ENCODE measurements around the gene DNASE2. TPM values are rescaled to one million over a fixed set of nuclear protein-coding genes. Genes with fewer than 3 reads are reported as not detected.

DNASE2 gene, protein sequence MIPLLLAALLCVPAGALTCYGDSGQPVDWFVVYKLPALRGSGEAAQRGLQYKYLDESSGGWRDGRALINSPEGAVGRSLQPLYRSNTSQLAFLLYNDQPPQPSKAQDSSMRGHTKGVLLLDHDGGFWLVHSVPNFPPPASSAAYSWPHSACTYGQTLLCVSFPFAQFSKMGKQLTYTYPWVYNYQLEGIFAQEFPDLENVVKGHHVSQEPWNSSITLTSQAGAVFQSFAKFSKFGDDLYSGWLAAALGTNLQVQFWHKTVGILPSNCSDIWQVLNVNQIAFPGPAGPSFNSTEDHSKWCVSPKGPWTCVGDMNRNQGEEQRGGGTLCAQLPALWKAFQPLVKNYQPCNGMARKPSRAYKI
- total RNA-seq = 11.5 and 37.2 TPM in 2 replicates

GRCh38 chr19:12881172-12881808 is at the start of gene DNASE2:
DNASE2 (minus strand) TSS chr19:12881449; CDS start chr19:12881375, 74 bp downstream.

DNA sequence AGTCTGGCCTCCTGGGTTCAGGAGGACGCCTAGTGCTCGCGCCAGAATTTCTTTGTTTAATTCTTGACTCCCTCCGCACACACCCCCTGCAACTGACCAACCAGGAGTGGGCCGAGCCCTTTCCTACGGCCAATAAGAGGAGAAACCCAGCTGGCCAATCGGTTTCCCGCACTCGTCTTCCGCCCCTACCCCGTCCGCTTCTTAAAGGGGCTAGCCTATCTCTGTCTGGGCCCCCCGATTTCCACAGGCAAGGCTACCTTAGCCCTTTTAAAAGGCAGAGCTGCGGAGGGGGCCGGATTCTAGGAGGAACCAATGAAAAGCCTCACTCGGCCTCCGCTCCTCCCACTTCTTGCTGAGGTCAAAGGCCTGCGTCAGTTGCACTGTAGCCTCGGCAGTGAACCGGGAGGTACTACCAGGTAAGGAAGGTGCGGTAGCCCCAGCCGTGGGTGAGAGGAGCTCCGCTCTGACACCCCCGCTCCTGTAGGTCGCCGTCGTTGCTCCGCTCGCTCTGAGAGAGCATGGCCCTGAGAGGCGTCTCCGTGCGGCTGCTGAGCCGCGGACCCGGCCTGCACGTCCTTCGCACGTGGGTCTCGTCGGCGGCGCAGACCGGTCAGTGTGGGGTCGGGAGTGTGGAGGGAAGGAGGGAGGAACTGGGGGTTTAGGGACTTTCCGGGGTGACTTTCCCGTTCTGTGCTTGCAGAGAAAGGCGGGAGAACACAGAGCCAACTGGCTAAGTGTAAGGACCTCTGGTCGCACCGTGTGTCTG is 9.7 kb upstream of the DNASE2 start, which contains the start of gene GCDH:
TSS of gene GCDH (plus strand) at position 374 of the 766 bp plus-strand sequence. CDS start at position 519, 145 bp downstream.

GRCh38 chr19:12886969-12887747 is 5.9 kb upstream of the DNASE2 start, which contains the start of gene KLF1:
KLF1 (minus strand) TSS chr19:12887201; CDS start chr19:12887140, 61 bp downstream.

DNA sequence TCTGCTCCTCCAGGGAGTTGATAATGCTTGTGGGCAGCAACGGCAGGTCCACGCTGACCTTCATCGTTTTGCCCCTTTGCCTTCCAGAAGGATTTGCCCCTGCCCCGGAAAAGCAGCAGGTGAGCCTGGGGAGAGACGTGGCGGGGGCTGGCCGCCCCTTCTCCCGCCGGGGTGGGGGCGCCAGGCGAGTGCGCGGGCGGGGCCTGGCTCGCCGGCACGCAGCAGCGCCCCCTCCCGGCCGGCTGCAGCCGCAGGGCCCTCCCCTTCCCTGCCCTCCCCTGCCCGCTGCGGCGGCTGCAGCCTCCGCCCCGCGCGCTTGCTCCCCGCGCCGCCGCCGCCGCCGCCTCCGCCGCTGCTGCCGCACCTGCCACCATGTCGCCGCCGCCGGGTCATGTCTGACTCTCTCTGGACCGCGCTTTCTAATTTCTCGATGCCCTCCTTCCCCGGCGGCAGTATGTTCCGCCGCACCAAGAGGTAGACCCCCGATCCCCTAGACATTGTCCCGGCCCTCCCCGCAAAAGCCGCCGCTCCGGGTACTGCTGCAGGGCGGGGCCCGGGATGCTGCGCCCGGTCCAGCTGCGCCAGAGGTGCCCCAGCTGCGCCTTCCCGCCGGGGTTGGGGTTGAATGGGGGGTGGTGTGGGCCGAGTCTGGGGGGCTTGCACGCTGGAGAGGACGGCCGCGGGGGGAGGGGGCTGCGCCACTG is 42.9 kb downstream of the DNASE2 start, which contains the start of gene MAST1:
TSS of gene MAST1 (plus strand) at position 334 of the 704 bp plus-strand sequence. CDS start at position 392, 58 bp downstream.

GRCh38 chr19:12834566-12834943 is 46.7 kb downstream of the DNASE2 start, which contains the start of gene RTBDN:
RTBDN (minus strand) TSS chr19:12834579; CDS start chr19:12829979, 4,600 bp downstream.

Small RNAs within 50 kb of the gene (small RNA-seq; reads per million reads assigned to genes)
- 0.13 reads per million for gene MIR5695 (ENCODE audit: low replicate concordance)
- gene MIR6794 (ENCODE audit: low replicate concordance) = not detected

Other genes starting within 250 kb of the DNASE2 start
- 40.5 and 48.8 TPM in 2 replicates for gene MAN2B1, start 214.7 kb downstream of the DNASE2 start, total RNA-seq
- 5.5 and 6.0 TPM in 2 replicates for gene WDR83, start 214.6 kb downstream of the DNASE2 start, total RNA-seq
- 62.4 and 78.0 TPM in 2 replicates for gene DHPS, start 199.6 kb downstream of the DNASE2 start, total RNA-seq
- gene GNG14, start 193.5 kb downstream of the DNASE2 start, total RNA-seq = not detected in 2 replicates
- gene FBXW9, start 184.8 kb downstream of the DNASE2 start, total RNA-seq = 10.3 and 12.2 TPM in 2 replicates
- gene TNPO2, start 157.5 kb downstream of the DNASE2 start, total RNA-seq = 45.1 and 73.3 TPM in 2 replicates
- 142 and 218 TPM in 2 replicates for gene TRIR, start 146.8 kb downstream of the DNASE2 start, total RNA-seq
- 88.0 and 105 TPM in 2 replicates for gene GET3, start 144.0 kb downstream of the DNASE2 start, total RNA-seq
- not detected in 2 replicates for gene BEST2, start 129.7 kb downstream of the DNASE2 start, total RNA-seq
- 13.3 and 14.2 TPM in 2 replicates for gene HOOK2, start 105.9 kb downstream of the DNASE2 start, total RNA-seq
- gene JUNB, start 90.0 kb downstream of the DNASE2 start, total RNA-seq = 187 and 191 TPM in 2 replicates
- 188 and 197 TPM in 2 replicates for gene PRDX2, start 79.6 kb downstream of the DNASE2 start, total RNA-seq
- not detected in 2 replicates for gene THSD8, start 79.4 kb downstream of the DNASE2 start, total RNA-seq
- gene RNASEH2A, start 74.9 kb downstream of the DNASE2 start, total RNA-seq = 4.4 and 45.4 TPM in 2 replicates
- not detected in 2 replicates for gene RTBDN, start 46.9 kb downstream of the DNASE2 start, total RNA-seq
- gene MAST1, start 42.9 kb downstream of the DNASE2 start, total RNA-seq = not detected in 2 replicates
- gene KLF1, start 5.8 kb upstream of the DNASE2 start, total RNA-seq = not detected in 2 replicates
- 32.4 and 35.7 TPM in 2 replicates for gene GCDH, start 9.7 kb upstream of the DNASE2 start, total RNA-seq
- gene SYCE2, start 37.8 kb upstream of the DNASE2 start, total RNA-seq = 0.22 TPM in 1 of 2 replicates, not detected in the other
- gene FARSA, start 52.3 kb upstream of the DNASE2 start, total RNA-seq = 98.8 and 109 TPM in 2 replicates
- 1,645 and 6,576 TPM in 2 replicates for gene CALR, start 57.2 kb upstream of the DNASE2 start, total RNA-seq
- 93.7 and 179 TPM in 2 replicates for gene RAD23A, start 64.4 kb upstream of the DNASE2 start, total RNA-seq
- 15.8 and 19.3 TPM in 2 replicates for gene GADD45GIP1, start 75.8 kb upstream of the DNASE2 start, total RNA-seq
- 0.14 TPM in 1 of 2 replicates, not detected in the other for gene DAND5, start 88.1 kb upstream of the DNASE2 start, total RNA-seq
- gene NFIX, start 114.0 kb upstream of the DNASE2 start, total RNA-seq = 37.2 and 41.9 TPM in 2 replicates
- 1.5 and 6.9 TPM in 2 replicates for gene LYL1, start 221.4 kb upstream of the DNASE2 start, total RNA-seq
- 33.5 and 45.1 TPM in 2 replicates for gene TRMT1, start 235.3 kb upstream of the DNASE2 start, total RNA-seq
- 85.6 and 148 TPM in 2 replicates for gene NACC1, start 236.8 kb upstream of the DNASE2 start, total RNA-seq

All from placental pericyte (primary cell).